ENCODE measurements around the gene RAB30. TPM values are rescaled to one million over a fixed set of nuclear protein-coding genes. Genes with fewer than 3 reads are reported as not detected.

The RAB30 gene
- total and polyA plus RNA-seq, 9 of the 15 experiments (the other 6 are each of a cell fraction or from before 2014, with no cell fraction given) = 0.29 to 1.3 (median 1.0) TPM

DNA sequence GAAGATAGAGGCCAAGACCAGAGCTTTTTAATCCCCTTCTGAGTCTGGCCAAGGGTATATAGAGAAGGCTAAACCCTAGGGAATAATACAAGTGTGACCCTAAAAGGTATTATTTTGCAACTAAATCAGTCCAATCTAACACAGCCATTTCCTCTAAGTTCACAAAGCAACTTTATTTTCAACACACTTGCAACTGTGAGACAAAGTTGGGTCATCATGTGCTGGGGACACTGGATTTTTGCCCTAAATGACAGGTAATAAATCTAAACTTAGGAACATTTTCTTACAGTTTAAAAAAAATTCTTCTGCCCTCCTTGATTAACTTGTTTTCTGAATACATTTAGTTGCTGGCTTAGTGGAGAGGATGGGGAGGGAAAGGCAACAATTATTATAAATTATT, 91.9 kb downstream of the RAB30 start:
- H3K27me3 ChIP-seq (ENCODE audit: control insufficient read depth in 2 of 2, insufficient read depth in 2 of 2, low read length in 2 of 2) = no peaks in the 10 kb centered on the region
- no peaks in the 10 kb centered on the region for H3K36me3 ChIP-seq (ENCODE audit: control insufficient read depth, insufficient read depth, low read length)
- H2AFZ ChIP-seq (ENCODE audit: low read depth, low read length) = no peak overlapping the region
- no peaks in the 10 kb centered on the region for H3K79me2 ChIP-seq (ENCODE audit: control insufficient read depth, insufficient read depth, low read length)
- no TSS peak for BruUV-seq (replicated peaks)
- no peaks in the 10 kb centered on the region for H4K20me1 ChIP-seq (replicated peaks; ENCODE audit: control insufficient read depth, insufficient read depth, low read length)
- DNase-seq (ENCODE audit: extremely low read depth in 1 of 4, low spot score in 3 of 4) (no peak), FAIRE-seq (no peak), ATAC-seq (no peak)
- H3K9me3 ChIP-seq (replicated peaks; ENCODE audit: control insufficient read depth, insufficient read depth, low read depth, low read length) = no peaks in the 10 kb centered on the region
- no peaks in the 10 kb centered on the region for H3K9me1 ChIP-seq (ENCODE audit: control insufficient read depth, insufficient read depth, low read length)
- TF ChIP-seq, protein P1, sequence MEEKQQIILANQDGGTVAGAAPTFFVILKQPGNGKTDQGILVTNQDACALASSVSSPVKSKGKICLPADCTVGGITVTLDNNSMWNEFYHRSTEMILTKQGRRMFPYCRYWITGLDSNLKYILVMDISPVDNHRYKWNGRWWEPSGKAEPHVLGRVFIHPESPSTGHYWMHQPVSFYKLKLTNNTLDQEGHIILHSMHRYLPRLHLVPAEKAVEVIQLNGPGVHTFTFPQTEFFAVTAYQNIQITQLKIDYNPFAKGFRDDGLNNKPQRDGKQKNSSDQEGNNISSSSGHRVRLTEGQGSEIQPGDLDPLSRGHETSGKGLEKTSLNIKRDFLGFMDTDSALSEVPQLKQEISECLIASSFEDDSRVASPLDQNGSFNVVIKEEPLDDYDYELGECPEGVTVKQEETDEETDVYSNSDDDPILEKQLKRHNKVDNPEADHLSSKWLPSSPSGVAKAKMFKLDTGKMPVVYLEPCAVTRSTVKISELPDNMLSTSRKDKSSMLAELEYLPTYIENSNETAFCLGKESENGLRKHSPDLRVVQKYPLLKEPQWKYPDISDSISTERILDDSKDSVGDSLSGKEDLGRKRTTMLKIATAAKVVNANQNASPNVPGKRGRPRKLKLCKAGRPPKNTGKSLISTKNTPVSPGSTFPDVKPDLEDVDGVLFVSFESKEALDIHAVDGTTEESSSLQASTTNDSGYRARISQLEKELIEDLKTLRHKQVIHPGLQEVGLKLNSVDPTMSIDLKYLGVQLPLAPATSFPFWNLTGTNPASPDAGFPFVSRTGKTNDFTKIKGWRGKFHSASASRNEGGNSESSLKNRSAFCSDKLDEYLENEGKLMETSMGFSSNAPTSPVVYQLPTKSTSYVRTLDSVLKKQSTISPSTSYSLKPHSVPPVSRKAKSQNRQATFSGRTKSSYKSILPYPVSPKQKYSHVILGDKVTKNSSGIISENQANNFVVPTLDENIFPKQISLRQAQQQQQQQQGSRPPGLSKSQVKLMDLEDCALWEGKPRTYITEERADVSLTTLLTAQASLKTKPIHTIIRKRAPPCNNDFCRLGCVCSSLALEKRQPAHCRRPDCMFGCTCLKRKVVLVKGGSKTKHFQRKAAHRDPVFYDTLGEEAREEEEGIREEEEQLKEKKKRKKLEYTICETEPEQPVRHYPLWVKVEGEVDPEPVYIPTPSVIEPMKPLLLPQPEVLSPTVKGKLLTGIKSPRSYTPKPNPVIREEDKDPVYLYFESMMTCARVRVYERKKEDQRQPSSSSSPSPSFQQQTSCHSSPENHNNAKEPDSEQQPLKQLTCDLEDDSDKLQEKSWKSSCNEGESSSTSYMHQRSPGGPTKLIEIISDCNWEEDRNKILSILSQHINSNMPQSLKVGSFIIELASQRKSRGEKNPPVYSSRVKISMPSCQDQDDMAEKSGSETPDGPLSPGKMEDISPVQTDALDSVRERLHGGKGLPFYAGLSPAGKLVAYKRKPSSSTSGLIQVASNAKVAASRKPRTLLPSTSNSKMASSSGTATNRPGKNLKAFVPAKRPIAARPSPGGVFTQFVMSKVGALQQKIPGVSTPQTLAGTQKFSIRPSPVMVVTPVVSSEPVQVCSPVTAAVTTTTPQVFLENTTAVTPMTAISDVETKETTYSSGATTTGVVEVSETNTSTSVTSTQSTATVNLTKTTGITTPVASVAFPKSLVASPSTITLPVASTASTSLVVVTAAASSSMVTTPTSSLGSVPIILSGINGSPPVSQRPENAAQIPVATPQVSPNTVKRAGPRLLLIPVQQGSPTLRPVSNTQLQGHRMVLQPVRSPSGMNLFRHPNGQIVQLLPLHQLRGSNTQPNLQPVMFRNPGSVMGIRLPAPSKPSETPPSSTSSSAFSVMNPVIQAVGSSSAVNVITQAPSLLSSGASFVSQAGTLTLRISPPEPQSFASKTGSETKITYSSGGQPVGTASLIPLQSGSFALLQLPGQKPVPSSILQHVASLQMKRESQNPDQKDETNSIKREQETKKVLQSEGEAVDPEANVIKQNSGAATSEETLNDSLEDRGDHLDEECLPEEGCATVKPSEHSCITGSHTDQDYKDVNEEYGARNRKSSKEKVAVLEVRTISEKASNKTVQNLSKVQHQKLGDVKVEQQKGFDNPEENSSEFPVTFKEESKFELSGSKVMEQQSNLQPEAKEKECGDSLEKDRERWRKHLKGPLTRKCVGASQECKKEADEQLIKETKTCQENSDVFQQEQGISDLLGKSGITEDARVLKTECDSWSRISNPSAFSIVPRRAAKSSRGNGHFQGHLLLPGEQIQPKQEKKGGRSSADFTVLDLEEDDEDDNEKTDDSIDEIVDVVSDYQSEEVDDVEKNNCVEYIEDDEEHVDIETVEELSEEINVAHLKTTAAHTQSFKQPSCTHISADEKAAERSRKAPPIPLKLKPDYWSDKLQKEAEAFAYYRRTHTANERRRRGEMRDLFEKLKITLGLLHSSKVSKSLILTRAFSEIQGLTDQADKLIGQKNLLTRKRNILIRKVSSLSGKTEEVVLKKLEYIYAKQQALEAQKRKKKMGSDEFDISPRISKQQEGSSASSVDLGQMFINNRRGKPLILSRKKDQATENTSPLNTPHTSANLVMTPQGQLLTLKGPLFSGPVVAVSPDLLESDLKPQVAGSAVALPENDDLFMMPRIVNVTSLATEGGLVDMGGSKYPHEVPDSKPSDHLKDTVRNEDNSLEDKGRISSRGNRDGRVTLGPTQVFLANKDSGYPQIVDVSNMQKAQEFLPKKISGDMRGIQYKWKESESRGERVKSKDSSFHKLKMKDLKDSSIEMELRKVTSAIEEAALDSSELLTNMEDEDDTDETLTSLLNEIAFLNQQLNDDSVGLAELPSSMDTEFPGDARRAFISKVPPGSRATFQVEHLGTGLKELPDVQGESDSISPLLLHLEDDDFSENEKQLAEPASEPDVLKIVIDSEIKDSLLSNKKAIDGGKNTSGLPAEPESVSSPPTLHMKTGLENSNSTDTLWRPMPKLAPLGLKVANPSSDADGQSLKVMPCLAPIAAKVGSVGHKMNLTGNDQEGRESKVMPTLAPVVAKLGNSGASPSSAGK (IDR thresholded peaks at IDR 0.05) = no peak
- TF ChIP-seq MYC (IDR thresholded peaks at IDR 0.05; ENCODE audit: low read depth, low read length) (no peak), MYC (CRISPR knock-in tag; IDR thresholded peaks at IDR 0.05; ENCODE audit: borderline replicate concordance, low read depth) (no peak), NR3C1 (CRISPR knock-in tag; IDR thresholded peaks at IDR 0.05) (no peak), SLC30A9 (CRISPR knock-in tag; IDR thresholded peaks at IDR 0.05) (no peak), TARDBP (IDR thresholded peaks at IDR 0.05) (no peak)
- TF ChIP-seq, protein P2, sequence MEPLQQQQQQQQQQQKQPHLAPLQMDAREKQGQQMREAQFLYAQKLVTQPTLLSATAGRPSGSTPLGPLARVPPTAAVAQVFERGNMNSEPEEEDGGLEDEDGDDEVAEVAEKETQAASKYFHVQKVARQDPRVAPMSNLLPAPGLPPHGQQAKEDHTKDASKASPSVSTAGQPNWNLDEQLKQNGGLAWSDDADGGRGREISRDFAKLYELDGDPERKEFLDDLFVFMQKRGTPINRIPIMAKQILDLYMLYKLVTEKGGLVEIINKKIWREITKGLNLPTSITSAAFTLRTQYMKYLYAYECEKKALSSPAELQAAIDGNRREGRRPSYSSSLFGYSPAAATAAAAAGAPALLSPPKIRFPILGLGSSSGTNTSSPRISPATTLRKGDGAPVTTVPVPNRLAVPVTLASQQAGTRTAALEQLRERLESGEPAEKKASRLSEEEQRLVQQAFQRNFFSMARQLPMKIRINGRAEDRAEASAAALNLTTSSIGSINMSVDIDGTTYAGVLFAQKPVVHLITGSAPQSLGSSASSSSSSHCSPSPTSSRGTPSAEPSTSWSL (CRISPR knock-in tag; IDR thresholded peaks at IDR 0.05; ENCODE audit: borderline replicate concordance) = no peak
- no peak overlapping the region for H3K9ac ChIP-seq (ENCODE audit: insufficient read depth in 1 of 2, low read depth in 2 of 2, low read length in 2 of 2)
- in situ Hi-C loops (cut with MboI) (no loop called here), intact Hi-C loops (cut with micrococcal nuclease) (loop anchor here (5.0 kb wide), 1 partner anchor 472 kb away; no protein-coding TSS in a partner anchor)
- H3K4me2 ChIP-seq (ENCODE audit: insufficient read depth, low read length) = no peak overlapping the region
- ChIA-PET CTCF (ENCODE audit: low intra/inter-chr PET ratio) (no interaction called here), POLR2A (interaction anchor here (1.3 kb wide), 1 partner anchor 79 kb away, joined by 4 read pairs; the partner anchor contains the start of gene PRCP)
- H3K4me3 ChIP-seq = no peak overlapping the region
- no peak overlapping the region for H3K27ac ChIP-seq (ENCODE audit: extremely low read depth, low read depth, low read length)
- H3K4me1 ChIP-seq (replicated peaks in 1 of 2; ENCODE audit: control insufficient read depth in 2 of 2, insufficient read depth in 2 of 2, low read length in 2 of 2) = peaks cover 6 to 8% of the 10 kb centered on the region in 2 experiments; a peak in 2 of 5 replicates
